Upper lobe of left lung (tissue), 6 donors: ENCODE measurements around the gene OR2T10. TPM values are rescaled to one million over a fixed set of nuclear protein-coding genes. Genes with fewer than 3 reads are reported as not detected.

Experiments used
- ATAC-seq, 2 donors: fragments of 200-7000 bp; cut with Tn5 transposase; one replicate each; pipeline ENCODE4 v1.9.1; 2022; ENCODE audit warnings: mild to moderate bottlenecking in 2 of 2, moderate library complexity in 2 of 2; ENCODE audit not compliant: low FRiP score in 2 of 2
- DNase-seq, 2 donors: peaks; one replicate each; pipeline ENCODE4 v3.0.0-alpha.2; 2019 to 2020
- H3K27ac ChIP-seq, 4 donors: fragments of 200-600 bp; sonication (generic); one replicate each; pipeline ENCODE4 v1.5.1; 2016 to 2019
- H3K27me3 ChIP-seq, 4 donors: fragments of 200-600 bp; sonication (generic); one replicate each; pipeline ENCODE4 v1.5.1; 2017 to 2019
- H3K36me3 ChIP-seq, 4 donors: fragments of 200-600 bp; sonication (generic); one replicate each; pipeline ENCODE4 v1.5.1; 2016 to 2019
- H3K4me1 ChIP-seq, 4 donors: fragments of 200-600 bp; sonication (generic); one replicate each; pipeline ENCODE4 v1.5.1; 2018 to 2019
- H3K4me3 ChIP-seq, 4 donors: fragments of 200-600 bp; sonication (generic); one replicate each; pipeline ENCODE4 v1.5.1; 2017 to 2019; ENCODE audit warnings: mild to moderate bottlenecking in 2 of 4, moderate library complexity in 1 of 4
- H3K9me3 ChIP-seq, 4 donors: fragments of 200-600 bp; sonication (generic); one replicate each; pipeline ENCODE4 v1.5.1; 2018 to 2019
- EP300 ChIP-seq, 4 donors: sonication (generic); formaldehyde crosslinking; IDR thresholded peaks; one replicate each; pipeline ENCODE4 v1.5.1; 2017; ENCODE audit warnings: antibody characterized with exemption in 4 of 4, control low read depth in 2 of 4
- POLR2A ChIP-seq, 4 donors: fragments of 450-650 bp; IDR thresholded peaks; one replicate each; pipeline ENCODE4 v1.5.1; 2016 to 2017; ENCODE audit warnings: antibody characterized with exemption in 4 of 4, mild to moderate bottlenecking in 2 of 4
- POLR2AphosphoS5 ChIP-seq, 2 donors: sonication (generic); formaldehyde crosslinking; IDR thresholded peaks; one replicate each; pipeline ENCODE4 v1.5.1; 2017; ENCODE audit warnings: antibody characterized with exemption in 2 of 2
- WGBS, 2 donors: methylation state at CpG; one replicate each; pipeline ENCODE4 v1.1.5; 2017 to 2018; 5-methylcytosine and 5-hydroxymethylcytosine counted together
- total RNA-seq, 6 donors: library from RNA; depleted of rRNA in 4 of 6; stranded (reverse); fragments of >200 nt in 4 of 6; gene quantifications; one replicate each; pipeline versions ENCODE4 v1.1.0 to v1.2.1, GENCODE V29; 2016 to 2021
- TF ChIP-seq, protein P1 (sequence below), 6 experiments: fragments of 450-650 bp in 4 of 6; fragments of 200-600 bp in 2 of 6; sonication (generic) in 2 of 6; IDR thresholded peaks; one replicate each; pipeline ENCODE4 v1.5.1; 2016 to 2019; ENCODE audit warnings: antibody characterized with exemption in 6 of 6
- donor health status: DM: no; HTN: no; CAD: no; lungs with moderate emphysema.
- donor health status: DM: no; HTN: yes; CAD: no; lungs with severe emphysema.

OR2T10 gene
- total RNA-seq, 6 donors from 2014 or later: not detected

DNA sequence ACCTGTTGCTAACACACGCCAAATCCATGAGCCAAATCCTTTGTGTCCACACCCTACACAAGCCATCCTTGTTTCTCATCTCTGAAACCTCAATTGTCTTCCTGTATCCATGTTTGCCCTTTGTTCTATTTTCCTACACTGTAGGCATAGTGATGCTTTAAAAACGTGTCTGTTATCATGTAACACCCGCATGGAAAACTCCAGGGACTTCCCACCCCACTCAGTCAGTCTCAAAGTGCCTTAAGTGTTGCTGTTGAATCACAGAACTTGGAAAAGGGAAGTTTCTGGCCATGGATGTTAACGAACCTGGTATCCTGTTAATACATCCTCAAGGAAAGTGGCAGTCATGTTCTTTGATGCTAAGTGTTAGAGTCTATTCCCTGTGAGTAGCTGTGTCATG is 27.7 kb upstream of the OR2T10 start:
- no peaks in the 10 kb centered on the region for H3K9me3 ChIP-seq
- no peak overlapping the region for H3K4me3 ChIP-seq
- DNase-seq (no peak), ATAC-seq (no peak)
- no peaks in the 10 kb centered on the region for H3K36me3 ChIP-seq
- no peak overlapping the region for H3K27ac ChIP-seq
- H3K4me1 ChIP-seq: no peaks in the 10 kb centered on the region
- 62 to 70% methylated on average over 3 to 4 of the region's 4 CpGs for WGBS, 2 donors
- TF ChIP-seq, protein P1, sequence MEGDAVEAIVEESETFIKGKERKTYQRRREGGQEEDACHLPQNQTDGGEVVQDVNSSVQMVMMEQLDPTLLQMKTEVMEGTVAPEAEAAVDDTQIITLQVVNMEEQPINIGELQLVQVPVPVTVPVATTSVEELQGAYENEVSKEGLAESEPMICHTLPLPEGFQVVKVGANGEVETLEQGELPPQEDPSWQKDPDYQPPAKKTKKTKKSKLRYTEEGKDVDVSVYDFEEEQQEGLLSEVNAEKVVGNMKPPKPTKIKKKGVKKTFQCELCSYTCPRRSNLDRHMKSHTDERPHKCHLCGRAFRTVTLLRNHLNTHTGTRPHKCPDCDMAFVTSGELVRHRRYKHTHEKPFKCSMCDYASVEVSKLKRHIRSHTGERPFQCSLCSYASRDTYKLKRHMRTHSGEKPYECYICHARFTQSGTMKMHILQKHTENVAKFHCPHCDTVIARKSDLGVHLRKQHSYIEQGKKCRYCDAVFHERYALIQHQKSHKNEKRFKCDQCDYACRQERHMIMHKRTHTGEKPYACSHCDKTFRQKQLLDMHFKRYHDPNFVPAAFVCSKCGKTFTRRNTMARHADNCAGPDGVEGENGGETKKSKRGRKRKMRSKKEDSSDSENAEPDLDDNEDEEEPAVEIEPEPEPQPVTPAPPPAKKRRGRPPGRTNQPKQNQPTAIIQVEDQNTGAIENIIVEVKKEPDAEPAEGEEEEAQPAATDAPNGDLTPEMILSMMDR (IDR thresholded peaks at IDR 0.05): no peak
- TF ChIP-seq POLR2AphosphoS5 (IDR thresholded peaks at IDR 0.05) (no peak), POLR2A (IDR thresholded peaks at IDR 0.05) (no peak), EP300 (IDR thresholded peaks at IDR 0.05) (no peak)
- H3K27me3 ChIP-seq: no peaks in the 10 kb centered on the region

DNA sequence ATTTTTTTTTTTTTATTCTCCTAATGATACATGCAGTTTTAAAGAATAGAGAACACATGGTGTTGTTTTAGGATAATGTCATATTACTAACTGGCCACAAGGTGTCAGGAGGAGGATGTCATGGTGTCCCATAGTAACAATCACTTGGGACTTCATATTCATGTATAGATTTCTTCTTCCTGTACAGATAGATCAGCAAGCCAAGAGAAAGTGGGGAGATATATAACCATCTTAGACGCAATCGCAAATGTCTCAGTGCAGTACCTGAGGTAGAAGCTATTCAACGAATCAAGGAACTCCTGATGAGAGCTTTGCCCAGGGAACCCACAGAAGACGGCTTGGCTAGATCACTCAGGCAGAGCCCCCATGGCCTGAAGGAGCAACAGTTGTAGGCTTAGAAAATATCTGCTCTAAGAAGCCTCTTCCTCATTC is 25.1 kb upstream of the OR2T10 start:
- ATAC-seq: peak; percentile 53 to 70

DNA sequence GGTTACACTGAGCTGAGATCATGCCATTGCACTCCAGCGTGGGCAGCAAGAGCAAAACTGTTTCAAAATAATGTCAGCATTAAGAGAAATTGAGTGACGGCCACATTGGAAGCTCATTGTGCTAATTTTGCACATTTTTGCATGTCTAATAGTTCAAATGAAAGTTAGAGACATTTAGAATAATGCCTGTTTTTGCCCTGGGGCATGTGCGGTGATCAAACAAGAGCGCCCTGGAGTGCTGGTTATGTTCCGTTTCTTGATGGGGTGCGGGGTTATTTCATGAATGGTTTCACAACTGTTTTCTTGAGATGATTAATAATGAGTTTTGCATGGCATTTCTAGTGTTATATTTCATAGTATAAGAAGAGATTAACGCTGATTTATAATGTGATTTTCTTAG is 24.3 kb upstream of the OR2T10 start:
- 66 to 67% methylated on average over 7 of the region's 7 CpGs for WGBS, 2 donors
- DNase-seq (no peak), ATAC-seq (no peak)
- H3K4me3 ChIP-seq: no peak overlapping the region
- no peak for TF ChIP-seq POLR2A (IDR thresholded peaks at IDR 0.05)
- TF ChIP-seq POLR2AphosphoS5 (IDR thresholded peaks at IDR 0.05): no peak
- TF ChIP-seq, protein P1 (IDR thresholded peaks at IDR 0.05): no peak
- no peak for TF ChIP-seq EP300 (IDR thresholded peaks at IDR 0.05)
- no peaks in the 10 kb centered on the region for H3K27me3 ChIP-seq
- no peaks in the 10 kb centered on the region for H3K36me3 ChIP-seq
- H3K27ac ChIP-seq: no peak overlapping the region
- no peaks in the 10 kb centered on the region for H3K9me3 ChIP-seq
- H3K4me1 ChIP-seq: no peaks in the 10 kb centered on the region

More for the DNA sequence above, 25.1 kb upstream of the OR2T10 start:
- Histone ChIP-seq H3K36me3 (no peaks in the 10 kb centered on the region), H3K27me3 (no peaks in the 10 kb centered on the region), H3K27ac (no peak overlapping the region), H3K9me3 (no peaks in the 10 kb centered on the region), H3K4me1 (no peaks in the 10 kb centered on the region), H3K4me3 (no peak overlapping the region)
- TF ChIP-seq, protein P1 (IDR thresholded peaks at IDR 0.05): peak; percentile 28 to 68 (median 36)
- no peak for TF ChIP-seq POLR2A (IDR thresholded peaks at IDR 0.05)
- DNase-seq: no peak
- 62 to 83% methylated on average over 2 to 4 of the region's 4 CpGs for WGBS, 2 donors

DNA sequence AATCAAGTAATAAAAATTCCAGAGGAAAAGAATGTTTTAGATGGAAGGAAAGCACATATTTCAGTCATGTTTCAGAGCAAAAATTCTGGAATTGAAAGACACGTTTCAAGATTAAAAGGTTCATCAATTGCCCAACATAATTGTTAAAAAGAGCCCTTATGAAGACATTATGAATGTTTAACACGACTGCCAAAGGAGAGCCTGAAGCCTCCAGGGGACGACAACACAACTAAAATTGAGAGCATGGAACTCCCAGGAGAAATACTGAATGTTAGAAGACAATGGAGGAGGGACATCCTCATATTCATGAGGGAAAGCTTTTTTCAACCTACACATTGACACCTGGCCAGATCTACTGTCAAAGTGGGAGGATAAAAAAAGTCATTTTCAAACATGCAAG is 21.4 kb upstream of the OR2T10 start:
- WGBS, 2 donors: 4 to 10% methylated on average over 3 of the region's 3 CpGs
- DNase-seq (peak in 1 of 2 donors; percentile 50), ATAC-seq (peak in 1 of 2 donors; percentile 58)
- H3K4me1 ChIP-seq: no peaks in the 10 kb centered on the region
- H3K36me3 ChIP-seq: no peaks in the 10 kb centered on the region
- H3K27ac ChIP-seq: no peak overlapping the region
- H3K4me3 ChIP-seq: no peak overlapping the region
- no peaks in the 10 kb centered on the region for H3K27me3 ChIP-seq
- no peaks in the 10 kb centered on the region for H3K9me3 ChIP-seq
- TF ChIP-seq POLR2A (IDR thresholded peaks at IDR 0.05): no peak
- no peak for TF ChIP-seq EP300 (IDR thresholded peaks at IDR 0.05)
- no peak for TF ChIP-seq POLR2AphosphoS5 (IDR thresholded peaks at IDR 0.05)
- TF ChIP-seq, protein P1 (IDR thresholded peaks at IDR 0.05): peak; percentile 16 to 49 (median 46)

DNA sequence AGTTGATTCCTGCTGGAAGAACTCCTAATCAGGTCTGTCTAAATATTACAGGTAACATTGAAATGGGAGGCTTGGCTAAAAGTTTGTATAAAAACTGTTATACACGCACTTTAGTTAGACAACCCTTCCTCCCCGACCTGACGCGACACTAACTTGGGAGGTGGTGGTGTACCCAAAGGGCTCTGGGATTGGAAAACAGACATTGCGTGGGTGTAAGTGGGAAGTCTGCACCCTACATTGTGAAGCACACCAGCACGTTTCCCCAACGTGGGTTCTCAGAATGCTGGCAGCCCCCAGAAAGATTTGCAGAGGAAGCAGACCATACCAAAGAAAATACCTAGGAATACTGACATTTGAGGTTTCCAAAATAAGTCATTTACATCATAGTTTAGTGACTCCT is 20.6 kb upstream of the OR2T10 start:
- H3K4me3 ChIP-seq: no peak overlapping the region
- whole genome bisulfite sequencing, 2 donors: 69 to 71% methylated on average over 4 to 7 of the region's 7 CpGs
- H3K4me1 ChIP-seq: no peaks in the 10 kb centered on the region
- H3K9me3 ChIP-seq: no peaks in the 10 kb centered on the region
- no peaks in the 10 kb centered on the region for H3K27me3 ChIP-seq
- no peak overlapping the region for H3K27ac ChIP-seq
- DNase-seq (no peak), ATAC-seq (no peak)
- TF ChIP-seq POLR2A (IDR thresholded peaks at IDR 0.05) (no peak), POLR2AphosphoS5 (IDR thresholded peaks at IDR 0.05) (no peak), EP300 (IDR thresholded peaks at IDR 0.05) (no peak)
- TF ChIP-seq, protein P1 (IDR thresholded peaks at IDR 0.05): no peak
- H3K36me3 ChIP-seq: no peaks in the 10 kb centered on the region
